Activated CD4-positive, alpha-beta T cell treated with anti-CD3 and anti-CD28 coated beads, Interleukin-2, amount 50 U/mL, for 4 hours (primary cell): ENCODE results near the gene RARS1.

ENCODE experiments used
- DNase-seq, 2 experiments: peaks; one replicate each; pipeline ENCODE4 v3.0.0-alpha.2; 2020

Gene RARS1

DNA sequence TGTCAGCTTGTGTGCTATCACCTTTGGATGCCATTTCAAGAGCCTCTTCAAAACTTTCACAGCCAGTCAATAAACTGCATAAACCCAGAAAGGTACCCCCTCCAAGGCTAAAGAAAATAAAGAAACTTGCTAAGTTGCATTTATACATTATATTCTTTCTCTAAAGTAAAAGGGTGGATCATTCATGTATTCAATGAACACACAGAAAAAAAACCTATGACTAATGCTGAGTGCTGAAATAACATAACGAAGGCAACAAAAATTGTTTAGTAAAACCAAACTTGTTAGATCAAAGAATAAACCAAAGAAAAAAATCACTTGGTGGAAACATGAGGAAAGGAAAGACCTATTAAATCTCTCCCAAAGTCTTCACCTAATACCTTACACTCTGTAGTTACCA is 77.7 kb downstream of the RARS1 start:
- DNase-seq = no peak

DNA sequence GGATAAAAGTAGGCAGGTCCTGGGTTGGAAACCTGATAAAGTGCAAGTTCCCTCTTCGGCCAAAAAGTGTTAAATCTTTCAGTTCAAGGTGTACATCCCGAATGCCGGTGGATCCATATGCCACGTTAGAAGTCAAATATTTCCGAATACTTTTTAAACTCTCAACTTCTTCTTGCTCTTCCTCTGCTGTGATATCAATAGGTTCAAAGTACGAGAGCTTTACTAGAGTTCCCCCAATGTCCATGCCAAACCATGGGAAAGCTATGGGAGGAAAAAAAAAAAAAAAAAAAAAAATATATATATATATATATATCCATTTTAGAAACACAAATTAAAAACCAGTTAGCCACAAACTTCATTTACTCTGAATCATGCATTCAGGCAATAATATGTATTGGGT is 82.5 kb downstream of the RARS1 start:
- no peak for DNase-seq
